DND-41 (cell line): Measurements from ENCODE around the gene GPR108.

Experiments used
- CTCF ChIP-seq: IDR thresholded peaks from 2 replicates; pipeline ENCODE4 v1.5.1; 2012; ENCODE audit warnings: borderline replicate concordance, low read length, moderate library complexity, mild to moderate bottlenecking; ENCODE audit not compliant: poor library complexity, severe bottlenecking; ENCODE audit errors: extremely low read depth
- EZH2 ChIP-seq: IDR thresholded peaks from 3 replicates; pipeline ENCODE4 v1.6.1; 2012; ENCODE audit warnings: borderline replicate concordance, low read depth, mild to moderate bottlenecking, moderate library complexity, low read length, inconsistent platforms; ENCODE audit not compliant: severe bottlenecking

DNA sequence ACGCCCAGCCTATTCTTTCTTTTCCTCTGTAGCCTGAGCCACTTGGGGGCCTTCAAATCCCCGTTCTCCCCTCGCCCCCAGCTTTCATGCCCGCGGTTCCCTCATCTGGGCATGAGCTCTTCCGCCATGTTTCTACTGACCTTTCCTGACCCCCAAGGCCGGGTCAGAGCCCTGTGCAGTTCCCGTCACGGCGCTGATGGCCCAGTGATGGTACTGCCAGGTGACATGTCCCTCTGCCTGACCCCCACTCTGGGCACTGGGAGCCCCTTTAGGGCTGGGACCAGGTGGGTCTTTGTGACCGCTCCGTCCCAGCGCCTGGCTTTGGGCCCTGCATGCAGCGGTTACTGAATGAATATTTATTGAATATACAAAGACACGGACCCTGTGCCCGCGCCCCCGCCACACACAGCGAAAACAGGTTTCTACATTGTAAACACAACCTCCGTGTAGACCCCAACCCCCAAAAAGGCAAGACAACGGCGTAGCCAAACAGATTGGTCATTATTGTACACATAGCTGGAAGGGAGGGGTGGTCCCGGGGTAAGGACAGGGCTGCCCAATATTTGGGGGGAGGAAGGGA, 7.7 kb downstream of the GPR108 start:
- TF ChIP-seq CTCF (no peak), EZH2 (no peak)
